HG03575 (cell line): Measurements from ENCODE around the gene PDK2.
"Not testable (repeated sequence)": the region's sequence is repeated elsewhere in the genome, so short reads cannot be mapped to it uniquely, and the experiment has no call there.

Experiments used
- ATAC-seq: cut with Tn5 transposase; IDR thresholded peaks from one replicate; pipeline ENCODE4 v1.9.1; 2021; ENCODE audit not compliant: unreplicated experiment, insufficient number of reproducible peaks, low FRiP score; ENCODE audit errors: extremely low read depth

PDK2 gene

GRCh38 chr17:50056961-50057330 lies 38.2 kb upstream of the PDK2 start:
- no peak for ATAC-seq

GRCh38 chr17:50057521-50057991 lies 37.6 kb upstream of the PDK2 start:
- no peak for ATAC-seq

- no peak for ATAC-seq
Observed at GRCh38 chr17:50058296-50058953, 36.7 kb upstream of the PDK2 start.

- no peak for ATAC-seq
Observed at GRCh38 chr17:50059256-50059655, 35.9 kb upstream of the PDK2 start.

- no peak for ATAC-seq
Observed at GRCh38 chr17:50059759-50060273, 35.3 kb upstream of the PDK2 start.

GRCh38 chr17:50060951-50061712 lies 34.0 kb upstream of the PDK2 start:
- ATAC-seq = no peak

GRCh38 chr17:50061713-50062045 lies 33.5 kb upstream of the PDK2 start:
- ATAC-seq = not testable (repeated sequence)

GRCh38 chr17:50062293-50063243 lies 32.6 kb upstream of the PDK2 start:
- ATAC-seq = no peak

GRCh38 chr17:50063561-50064252 lies 31.4 kb upstream of the PDK2 start:
- ATAC-seq = no peak

- no peak for ATAC-seq
Observed at GRCh38 chr17:50064253-50065001, 30.7 kb upstream of the PDK2 start.

- no peak for ATAC-seq
Observed at GRCh38 chr17:50065056-50065455, 30.1 kb upstream of the PDK2 start.

GRCh38 chr17:50066995-50067394 lies 28.2 kb upstream of the PDK2 start:
- no peak for ATAC-seq

- no peak for ATAC-seq
Observed at GRCh38 chr17:50067996-50068395, 27.2 kb upstream of the PDK2 start.

- no peak for ATAC-seq
Observed at GRCh38 chr17:50070908-50071680, 24.1 kb upstream of the PDK2 start.

- no peak for ATAC-seq
Observed at GRCh38 chr17:50071692-50072091, 23.5 kb upstream of the PDK2 start.

- no peak for ATAC-seq
Observed at GRCh38 chr17:50072130-50072529, 23.0 kb upstream of the PDK2 start.

- ATAC-seq = no peak
Observed at GRCh38 chr17:50072925-50073324, 22.2 kb upstream of the PDK2 start.

GRCh38 chr17:50074227-50074626 lies 20.9 kb upstream of the PDK2 start:
- no peak for ATAC-seq
